Fibroblast of gingiva (primary cell): ENCODE measurements around the gene COL9A1.

Source experiments
- DNase-seq: peaks from one replicate; pipeline ENCODE4 v3.0.0-alpha.2; 2011; ENCODE audit warnings: low read depth

Gene COL9A1

GRCh38 chr6:70171236-70171635 lies 131.6 kb downstream of the COL9A1 start:
- no peak for DNase-seq

GRCh38 chr6:70168681-70169377 lies 134.1 kb downstream of the COL9A1 start:
- no peak for DNase-seq
